ENCODE measurements around the gene LSM6. TPM values are rescaled to one million over a fixed set of nuclear protein-coding genes. Genes with fewer than 3 reads are reported as not detected.

The LSM6 gene
- total and polyA plus RNA-seq, 2 donors from 2014 or later, result 24.3 to 36.7 TPM

GRCh38 chr4:146191766-146192458, 16.4 kb downstream of the LSM6 start:
- intact Hi-C loops (cut with DNase I), result no loop called here
- Histone ChIP-seq H3K27ac (ENCODE audit: low read depth in 2 of 2, low read length in 2 of 2) (no peak overlapping the region), H3K9ac (ENCODE audit: low read length in 3 of 3) (no peak overlapping the region), H3K4me3 (ENCODE audit: low read length in 3 of 3) (no peak overlapping the region), H3K27me3 (ENCODE audit: control insufficient read depth, insufficient read depth, low read length) (no peaks in the 10 kb centered on the region), H3K36me3 (ENCODE audit: control insufficient read depth in 2 of 3, insufficient read depth in 3 of 3, low read length in 3 of 3) (peaks cover 5 to 15% (median 9%) of the 10 kb centered on the region in 3 donors), H3K4me1 (ENCODE audit: control insufficient read depth in 2 of 3, insufficient read depth in 2 of 3, low read depth in 1 of 3, low read length in 3 of 3) (no peaks in the 10 kb centered on the region), H3K9me3 (ENCODE audit: control insufficient read depth in 2 of 3, insufficient read depth in 1 of 3, low read length in 3 of 3) (no peaks in the 10 kb centered on the region)
- FAIRE-seq (no peak), DNase-seq (no peak)
- TF ChIP-seq CTCF (IDR thresholded peaks at IDR 0.05; ENCODE audit: borderline replicate concordance, extremely low read depth, insufficient read depth), result peak; percentile 15

- Histone ChIP-seq H3K4me1 (ENCODE audit: control insufficient read depth in 2 of 3, insufficient read depth in 2 of 3, low read depth in 1 of 3, low read length in 3 of 3) (no peaks in the 10 kb centered on the region), H3K9ac (ENCODE audit: low read length in 3 of 3) (no peak overlapping the region), H3K4me3 (ENCODE audit: low read length in 3 of 3) (no peak overlapping the region), H3K36me3 (ENCODE audit: control insufficient read depth in 2 of 3, insufficient read depth in 3 of 3, low read length in 3 of 3) (peaks cover 0 to 15% (median 2%) of the 10 kb centered on the region in 3 donors), H3K27me3 (ENCODE audit: control insufficient read depth, insufficient read depth, low read length) (no peaks in the 10 kb centered on the region), H3K9me3 (ENCODE audit: control insufficient read depth in 2 of 3, insufficient read depth in 1 of 3, low read length in 3 of 3) (no peaks in the 10 kb centered on the region), H3K27ac (ENCODE audit: low read depth in 2 of 2, low read length in 2 of 2) (no peak overlapping the region)
- no peak for FAIRE-seq
- TF ChIP-seq CTCF (IDR thresholded peaks at IDR 0.05; ENCODE audit: borderline replicate concordance, extremely low read depth, insufficient read depth), result no peak
- intact Hi-C loops (cut with DNase I), result no loop called here
- no peak for DNase-seq
Measured at GRCh38 chr4:146193628-146194027, 18.1 kb downstream of the LSM6 start.

GRCh38 chr4:146194212-146194611, 18.7 kb downstream of the LSM6 start:
- FAIRE-seq, result no peak
- no peak overlapping the region for H3K27ac ChIP-seq (ENCODE audit: low read depth in 2 of 2, low read length in 2 of 2)
- H3K36me3 ChIP-seq (ENCODE audit: control insufficient read depth in 2 of 3, insufficient read depth in 3 of 3, low read length in 3 of 3), result peaks cover 0 to 15% (median 2%) of the 10 kb centered on the region in 3 donors
- intact Hi-C loops (cut with DNase I), result no loop called here
- no peaks in the 10 kb centered on the region for H3K27me3 ChIP-seq (ENCODE audit: control insufficient read depth, insufficient read depth, low read length)
- DNase-seq, result no peak
- H3K9ac ChIP-seq (ENCODE audit: low read length in 3 of 3), result no peak overlapping the region
- no peak overlapping the region for H3K4me3 ChIP-seq (ENCODE audit: low read length in 3 of 3)
- TF ChIP-seq CTCF (IDR thresholded peaks at IDR 0.05; ENCODE audit: borderline replicate concordance, extremely low read depth, insufficient read depth), result no peak
- H3K9me3 ChIP-seq (ENCODE audit: control insufficient read depth in 2 of 3, insufficient read depth in 1 of 3, low read length in 3 of 3), result no peaks in the 10 kb centered on the region
- no peaks in the 10 kb centered on the region for H3K4me1 ChIP-seq (ENCODE audit: control insufficient read depth in 2 of 3, insufficient read depth in 2 of 3, low read depth in 1 of 3, low read length in 3 of 3)
